ENCODE measurements around the gene SCRG1.

The SCRG1 gene

DNA sequence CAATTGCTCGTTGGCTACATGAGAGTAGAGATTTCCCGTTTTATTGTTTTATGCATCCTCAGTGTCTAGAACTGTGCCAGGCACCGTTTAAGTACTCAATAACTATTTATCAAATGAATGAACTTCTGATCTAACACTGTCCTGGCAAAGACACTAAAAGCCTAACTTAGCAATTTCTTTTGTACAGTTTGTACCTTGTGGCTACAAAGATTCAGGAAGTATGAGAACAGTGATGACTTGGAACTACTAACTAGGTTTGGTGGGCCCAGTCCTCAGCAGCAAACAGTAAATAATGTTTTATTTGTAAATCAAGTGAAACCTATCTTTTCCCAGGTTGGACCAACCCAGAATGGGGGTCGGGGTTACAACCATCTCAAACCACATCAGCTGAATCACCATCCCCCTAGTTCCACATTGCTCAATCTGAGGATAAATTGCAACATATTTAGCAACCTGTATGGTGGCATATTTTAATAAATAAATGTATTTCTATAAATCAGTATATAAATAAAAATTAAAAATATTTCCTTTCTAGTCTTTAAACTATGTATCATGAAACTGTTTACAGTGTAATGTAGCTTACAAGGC is 12.3 kb upstream of the SCRG1 start:
- DNase-seq (ENCODE audit: low read depth in 2 of 2): no peak

DNA sequence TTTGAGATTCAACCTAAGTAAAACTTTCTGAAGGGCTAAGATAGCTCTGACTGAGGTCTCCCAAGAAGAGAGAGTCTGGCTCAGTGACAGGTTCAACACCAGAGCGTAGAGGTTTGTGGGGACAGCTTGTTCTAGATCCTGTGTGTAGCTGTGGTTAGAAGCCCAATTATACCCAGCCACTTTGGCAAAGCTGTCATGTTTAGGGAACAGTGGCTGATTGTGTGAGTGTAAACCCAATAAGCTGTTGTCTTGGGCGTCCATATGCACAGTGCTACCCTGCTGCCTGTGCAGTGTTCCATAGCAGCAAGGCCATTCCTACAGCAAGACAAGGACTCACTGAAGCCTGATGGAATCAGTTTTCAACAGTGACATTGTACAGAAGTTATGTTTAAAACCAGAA is 11.2 kb upstream of the SCRG1 start:
- DNase-seq (ENCODE audit: low read depth in 2 of 2): no peak

DNA sequence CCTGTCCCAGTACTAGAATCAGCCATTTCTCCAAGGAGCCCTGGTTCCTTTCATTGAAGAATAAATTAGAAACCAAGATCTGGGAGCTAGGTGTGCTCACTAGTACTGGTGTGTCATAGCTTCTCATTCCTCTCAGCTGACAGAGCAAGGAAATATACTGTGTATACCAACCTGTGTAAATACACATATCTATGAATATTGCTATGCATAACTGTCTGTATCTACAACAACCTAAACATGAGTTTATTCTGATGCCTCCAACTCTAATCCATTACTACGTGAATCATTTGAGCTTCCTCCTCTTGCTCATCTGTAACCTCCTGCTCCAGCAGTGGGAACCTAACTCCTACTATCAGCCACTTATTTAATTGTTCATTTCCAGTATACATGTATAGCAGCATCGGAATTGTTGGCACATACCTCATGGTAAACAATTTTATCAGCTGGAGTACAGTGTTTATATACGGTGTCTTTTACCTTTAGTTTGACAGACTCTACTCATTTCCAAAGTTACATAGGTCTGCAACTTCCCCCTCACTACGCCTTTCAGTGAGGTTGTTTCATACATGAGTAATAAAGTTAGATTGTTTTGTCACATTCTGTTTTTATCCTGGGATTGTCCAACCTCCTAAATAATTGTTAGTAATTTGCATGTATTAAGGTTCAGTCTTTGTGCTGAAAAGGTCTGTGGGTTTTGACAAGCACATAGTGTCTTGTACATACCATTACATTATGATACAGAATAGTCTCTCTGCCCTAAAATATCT is 7.1 kb upstream of the SCRG1 start:
- no peak for DNase-seq (ENCODE audit: low read depth in 2 of 2)

DNA sequence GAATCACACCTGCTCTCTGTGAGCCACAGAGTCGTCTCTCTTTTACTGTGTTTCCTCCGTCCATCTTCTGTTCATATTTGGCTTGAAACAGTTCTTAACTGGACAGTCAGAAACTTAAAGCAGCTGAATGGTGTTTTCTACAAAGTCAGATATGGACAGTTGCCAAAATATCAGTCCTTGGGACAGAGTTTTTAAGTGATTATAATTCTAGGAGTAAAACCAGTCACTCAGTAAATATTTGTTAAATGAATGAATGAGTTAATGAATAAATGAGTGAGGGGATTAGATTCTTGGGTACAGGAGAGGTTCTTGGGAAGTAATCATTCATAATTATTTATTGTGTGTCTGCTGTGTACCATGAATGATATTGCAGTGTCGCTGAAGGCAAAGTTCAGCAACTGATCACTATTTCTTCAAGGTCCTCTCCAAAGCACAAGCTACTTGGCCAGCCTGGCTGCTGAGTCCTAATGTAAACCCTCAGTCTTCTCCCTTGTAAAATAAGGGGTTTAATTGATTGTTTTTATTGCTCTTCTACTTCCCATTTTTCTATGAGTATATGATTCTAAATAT is 5.5 kb upstream of the SCRG1 start:
- DNase-seq (ENCODE audit: low read depth in 2 of 2): no peak

DNA sequence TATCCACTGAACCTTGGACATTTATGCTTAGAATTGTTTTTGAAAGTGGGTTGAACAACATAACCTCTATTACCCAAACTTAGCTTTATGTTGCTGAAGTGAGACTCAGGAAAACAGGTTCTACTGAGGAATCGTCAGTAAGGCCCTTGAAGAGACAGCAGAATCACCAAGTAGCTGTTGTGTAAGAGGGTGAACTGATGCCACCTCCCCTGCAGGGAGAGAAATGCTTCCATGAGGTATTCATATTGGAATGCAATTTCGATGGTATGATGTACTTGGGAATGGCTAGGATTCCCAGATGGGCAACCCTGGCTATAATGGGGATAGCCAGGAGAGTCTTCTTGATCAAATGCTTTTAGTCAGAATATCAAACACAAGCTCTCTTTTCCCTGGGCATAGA is 4.1 kb upstream of the SCRG1 start:
- DNase-seq (ENCODE audit: low read depth in 2 of 2): no peak

DNA sequence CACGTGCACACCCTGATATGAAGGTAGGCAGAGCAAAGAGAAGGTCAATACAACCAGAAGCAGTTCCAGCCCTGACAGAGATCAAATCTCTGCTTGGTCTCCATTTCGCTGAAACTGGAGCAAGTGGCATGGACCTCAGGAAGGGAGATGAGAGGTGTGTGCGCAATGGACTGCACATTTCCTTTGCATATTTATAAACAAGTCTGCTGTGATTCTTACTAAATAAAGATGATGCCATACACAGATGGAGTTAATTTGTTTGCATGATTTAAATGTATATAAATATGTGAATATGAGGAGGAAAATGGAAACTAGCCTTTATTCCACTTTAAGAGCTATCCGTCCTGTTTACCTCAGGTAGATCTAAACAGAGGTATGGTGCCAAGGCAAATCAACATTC is 2.1 kb upstream of the SCRG1 start:
- DNase-seq (ENCODE audit: low read depth in 2 of 2): no peak

DNA sequence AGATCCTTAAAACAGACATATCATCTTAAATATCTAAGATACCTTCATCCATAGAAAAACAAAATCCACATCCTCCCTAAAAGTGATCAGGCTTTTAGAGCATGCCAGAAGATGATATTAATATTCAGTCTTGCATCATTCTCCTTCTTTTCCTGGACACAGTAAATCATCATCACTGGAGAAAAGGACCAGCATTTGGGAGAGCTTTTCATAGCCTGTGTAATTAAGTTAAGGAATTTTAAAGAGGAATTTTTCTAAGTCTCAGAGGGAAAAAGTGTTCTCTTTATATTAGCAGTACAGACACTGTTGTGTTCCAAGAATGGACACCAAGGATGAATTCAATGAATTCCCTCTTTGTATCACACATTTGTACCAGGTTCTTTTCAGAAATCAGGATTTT is 696 bp downstream of the SCRG1 start:
- no peak for DNase-seq (ENCODE audit: low read depth in 2 of 2)

DNA sequence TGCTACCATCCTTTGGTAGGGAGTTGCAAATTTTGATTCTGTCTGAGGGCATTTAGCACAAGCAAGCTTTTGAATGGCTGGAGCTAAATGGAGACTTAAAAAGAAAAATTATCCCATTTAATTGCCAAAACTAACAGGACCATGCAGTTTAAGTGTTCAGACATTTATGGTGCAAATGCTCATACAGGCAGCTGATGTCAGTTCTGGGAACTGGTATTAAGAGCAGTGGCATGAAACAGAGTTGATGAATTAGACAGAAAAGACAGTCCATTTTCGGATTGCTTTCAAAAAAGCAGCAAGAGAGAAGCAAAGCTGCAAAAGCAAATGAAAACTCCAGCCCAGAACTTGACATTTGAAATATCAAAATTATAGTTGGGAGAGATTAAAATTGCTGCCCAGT is 1.3 kb downstream of the SCRG1 start:
- no peak for DNase-seq (ENCODE audit: low read depth in 2 of 2)

DNA sequence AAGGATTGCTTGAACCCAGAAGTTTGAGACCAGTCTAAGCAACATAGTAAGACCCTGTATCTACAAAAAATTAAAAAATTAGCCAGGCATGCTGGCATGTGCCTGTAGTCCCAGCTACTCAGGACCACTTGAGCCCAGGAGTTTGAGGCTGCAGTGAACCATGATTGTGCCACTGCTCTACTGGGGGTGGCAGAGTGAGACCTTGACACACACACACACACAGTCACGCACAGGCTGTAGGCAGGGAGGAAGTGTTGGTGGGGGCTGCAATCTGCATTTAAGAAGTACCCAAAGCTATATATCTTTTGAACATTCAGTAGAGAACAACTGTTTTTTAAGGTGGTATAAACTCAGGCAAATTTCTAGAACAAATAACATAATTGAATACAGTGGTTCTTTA is 7.2 kb downstream of the SCRG1 start:
- no peak for DNase-seq (ENCODE audit: low read depth in 2 of 2)

DNA sequence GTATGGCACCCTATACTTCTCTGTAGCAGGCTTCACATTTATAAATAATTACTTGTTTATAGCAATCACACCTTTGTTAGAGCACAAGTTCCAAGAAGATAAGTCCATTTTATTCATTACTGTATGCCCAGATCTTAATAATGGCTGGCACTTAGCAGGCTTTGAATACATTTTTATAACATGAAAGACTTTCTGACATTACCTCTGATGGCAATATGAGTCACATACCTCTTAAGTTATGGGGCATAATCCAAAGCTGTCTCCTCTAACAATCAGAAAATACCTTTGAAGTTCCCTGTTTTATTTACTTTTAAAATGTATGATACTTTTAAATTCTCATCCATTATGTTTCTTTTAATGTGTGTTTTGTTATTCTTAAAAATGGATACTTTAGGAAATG is 12.2 kb downstream of the SCRG1 start:
- DNase-seq (ENCODE audit: low read depth in 2 of 2): no peak

DNA sequence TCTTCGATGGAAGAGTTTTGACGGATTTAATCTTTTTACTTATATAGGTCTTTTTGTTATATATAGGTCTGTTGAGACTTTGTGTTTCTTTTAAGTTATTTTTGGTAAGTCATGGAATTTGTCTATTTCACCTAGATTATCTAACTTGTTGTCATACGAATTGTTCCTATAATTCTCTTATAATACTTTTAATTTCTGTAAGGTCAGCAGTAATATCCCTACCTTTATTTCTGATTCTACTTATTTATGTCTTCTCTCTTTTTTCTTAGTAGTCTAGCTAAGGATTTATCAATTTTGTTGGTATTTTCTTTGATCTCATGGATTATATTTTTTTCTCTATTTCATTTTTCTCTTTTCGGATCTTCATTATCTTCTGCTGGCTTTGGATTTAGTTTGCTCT is 16.6 kb downstream of the SCRG1 start:
- no peak for DNase-seq (ENCODE audit: low read depth in 2 of 2)

DNA sequence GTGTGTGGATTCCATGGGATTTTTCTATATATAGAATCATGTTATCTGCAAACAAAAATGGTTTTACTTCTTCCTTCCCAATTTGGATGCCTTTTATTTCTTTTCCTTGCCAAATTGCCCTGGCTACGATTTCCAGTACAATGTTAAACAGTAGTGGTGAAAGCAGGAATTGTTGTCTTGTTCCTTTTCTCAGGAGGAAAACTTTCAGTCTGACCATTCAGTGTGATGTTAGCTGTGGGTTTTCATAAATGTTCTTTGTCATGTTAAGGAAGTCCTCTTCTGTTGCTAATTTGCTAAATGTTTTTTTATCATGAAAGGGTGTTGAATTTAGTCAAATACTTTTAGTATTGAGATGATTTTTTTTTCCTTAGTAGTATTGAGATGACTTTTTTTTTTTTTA is 17.3 kb downstream of the SCRG1 start:
- DNase-seq (ENCODE audit: low read depth in 2 of 2): no peak

DNA sequence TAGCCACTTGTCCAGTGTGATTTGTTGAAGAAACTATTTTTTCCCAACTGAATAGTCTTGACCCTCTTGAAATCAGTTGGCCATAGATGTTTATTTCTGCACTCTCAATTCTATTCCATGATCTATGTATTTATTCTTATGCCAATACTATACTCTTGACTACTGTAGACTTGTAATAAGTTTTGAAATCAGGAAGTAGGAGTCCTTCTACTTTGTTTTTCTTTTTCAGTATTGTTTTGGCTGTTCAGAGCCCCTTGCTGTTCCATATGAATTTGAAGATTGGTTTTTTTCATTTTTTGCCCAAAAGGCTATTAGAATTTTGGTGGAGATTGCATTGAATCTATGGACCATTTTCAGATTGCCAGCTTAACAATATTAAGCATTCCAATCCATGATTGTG is 17.9 kb downstream of the SCRG1 start:
- DNase-seq (ENCODE audit: low read depth in 2 of 2): no peak

DNA sequence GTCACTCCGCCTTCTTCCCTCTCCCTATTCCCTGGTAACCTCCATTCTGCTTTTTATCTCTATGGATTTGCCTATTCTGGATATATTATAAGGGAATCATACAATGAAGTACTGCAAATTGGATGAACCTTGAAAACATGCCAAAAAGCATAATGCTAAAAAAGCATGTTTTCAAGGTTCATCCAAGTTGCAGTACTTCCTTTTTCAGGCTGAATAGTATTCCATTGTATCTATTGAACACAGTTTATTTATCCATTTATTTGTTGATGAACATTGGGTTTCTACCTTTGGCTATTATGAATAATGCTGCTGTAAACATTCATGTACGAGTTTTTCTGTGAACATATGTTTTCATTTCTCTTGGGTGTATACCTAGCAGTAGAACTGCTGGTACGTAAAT is 19.0 kb downstream of the SCRG1 start:
- DNase-seq (ENCODE audit: low read depth in 2 of 2): no peak

DNA sequence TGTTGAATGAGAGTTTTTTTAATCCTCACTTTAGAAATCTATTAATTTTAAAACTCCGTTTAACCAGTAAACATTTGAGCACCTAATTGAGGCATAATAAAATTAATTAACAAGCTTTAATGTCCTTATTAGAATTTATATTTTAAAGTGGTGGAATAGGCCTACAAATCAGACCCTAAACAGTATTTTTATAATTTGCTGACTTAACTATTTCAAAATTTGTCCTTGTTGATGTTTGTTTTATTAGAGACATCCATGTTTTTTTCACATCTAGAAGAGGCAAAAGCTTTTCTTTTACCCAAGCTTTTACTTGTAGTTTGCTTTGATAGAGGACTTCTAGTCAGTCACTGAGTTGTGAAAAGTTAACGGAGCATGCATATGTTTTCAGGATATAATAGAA is 24.3 kb downstream of the SCRG1 start:
- DNase-seq (ENCODE audit: low read depth in 2 of 2): no peak

DNA sequence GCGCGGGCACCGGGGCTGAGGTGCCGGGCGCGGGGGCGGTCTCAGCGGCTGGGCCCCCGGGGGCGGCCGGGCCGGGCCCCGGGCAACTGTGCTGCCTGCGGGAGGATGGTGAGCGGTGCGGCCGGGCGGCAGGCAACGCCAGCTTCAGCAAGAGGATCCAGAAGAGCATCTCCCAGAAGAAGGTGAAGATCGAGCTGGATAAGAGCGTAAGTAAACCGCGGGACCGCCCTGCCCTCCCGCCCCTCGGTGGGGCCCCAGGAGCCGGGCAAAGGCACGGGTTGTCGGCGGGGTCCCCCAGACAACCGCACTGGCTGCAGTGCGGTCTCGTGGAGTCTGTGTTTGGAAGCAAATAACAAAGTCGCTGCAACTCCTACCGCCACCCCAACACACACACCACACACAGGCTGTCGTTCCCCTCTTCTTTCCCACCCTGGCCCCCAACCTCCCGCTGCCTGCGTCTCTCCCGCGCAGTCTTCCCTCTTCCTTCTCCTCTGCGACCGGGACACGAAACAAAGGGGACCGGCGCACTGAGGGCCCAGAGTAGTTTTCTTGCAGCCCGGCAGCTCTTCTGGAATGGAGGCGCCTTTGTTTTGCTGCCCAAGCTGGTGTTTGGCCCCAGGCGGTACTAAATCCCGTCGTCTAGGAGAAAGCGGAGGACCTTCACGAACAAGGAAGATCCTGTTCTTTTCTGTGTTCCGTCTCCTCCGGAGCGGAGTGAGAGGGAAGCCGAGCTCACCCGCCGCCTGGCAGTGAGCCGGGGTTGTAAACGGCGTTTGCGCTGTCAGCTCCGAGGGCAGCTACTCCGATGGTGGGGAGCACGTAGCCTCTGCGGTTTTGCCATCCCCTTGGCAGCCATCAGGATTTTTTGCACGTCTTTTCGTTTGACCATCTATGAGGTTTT is 27.4 kb downstream of the SCRG1 start:
- DNase-seq (ENCODE audit: low read depth in 2 of 2): peak in 1 of 2 donors; percentile 14

DNA sequence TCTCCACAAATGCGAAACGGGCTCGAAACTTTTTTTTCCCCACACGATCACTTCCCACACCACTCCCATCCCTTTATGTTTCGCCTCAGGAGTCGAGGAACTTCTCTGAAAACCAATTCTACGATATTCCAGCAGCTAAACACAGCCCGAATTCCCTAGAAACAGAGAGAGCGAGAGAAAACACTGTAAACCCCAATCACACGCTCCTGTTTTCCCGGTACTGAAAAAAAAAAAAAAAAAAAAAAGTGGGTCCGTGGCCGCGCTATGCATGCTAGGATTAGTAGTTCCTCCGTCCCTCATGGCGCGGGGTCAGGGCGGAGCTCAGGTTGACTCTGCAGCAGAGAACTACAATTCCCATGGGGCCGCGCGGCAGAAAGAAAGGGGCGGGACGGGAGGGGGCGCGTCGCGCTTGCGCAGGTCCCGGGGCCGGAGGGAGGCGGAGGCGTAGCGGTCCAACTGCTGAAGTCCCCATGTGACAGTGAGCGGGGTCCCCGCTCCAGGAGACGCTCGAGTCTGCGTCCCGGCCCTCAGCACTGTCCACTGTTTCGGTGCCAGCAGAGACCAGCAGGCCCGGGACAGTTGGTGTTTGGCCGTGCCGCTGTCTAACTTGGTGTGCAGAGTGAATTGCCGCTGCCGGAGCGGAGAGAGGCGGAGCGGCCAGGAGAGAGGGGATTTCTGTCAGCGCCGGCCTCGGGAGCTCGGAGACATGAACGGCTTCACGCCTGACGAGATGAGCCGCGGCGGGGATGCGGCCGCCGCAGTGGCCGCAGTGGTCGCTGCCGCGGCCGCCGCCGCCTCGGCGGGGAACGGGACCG is 28.2 kb downstream of the SCRG1 start, which contains the start of gene SAP30:
Gene SAP30, plus strand, starts transcription at position 478 of the 815 bp plus-strand sequence. Its CDS starts 229 bp downstream, at position 707.
- DNase-seq (ENCODE audit: low read depth in 2 of 2): peak; percentile 92 to 93

DNA sequence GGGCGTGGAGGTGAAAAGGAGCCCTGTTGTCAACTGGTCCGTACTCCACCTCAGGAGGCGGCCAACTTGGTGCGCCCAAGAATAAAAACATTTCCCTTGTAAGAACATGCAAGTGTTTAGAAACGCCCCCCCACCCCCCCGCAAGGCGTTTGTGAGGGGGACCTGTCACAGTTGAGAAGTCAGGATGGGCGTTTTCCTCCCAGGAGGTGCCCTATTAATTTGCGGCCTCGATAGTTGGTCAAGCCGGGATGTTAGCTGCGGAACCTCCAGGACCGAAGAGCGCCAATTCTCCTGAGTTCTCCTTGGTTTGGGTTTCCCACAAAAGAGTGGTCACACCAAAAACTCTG is 28.8 kb downstream of the SCRG1 start:
- peak; percentile 40 to 44 for DNase-seq (ENCODE audit: low read depth in 2 of 2)

DNA sequence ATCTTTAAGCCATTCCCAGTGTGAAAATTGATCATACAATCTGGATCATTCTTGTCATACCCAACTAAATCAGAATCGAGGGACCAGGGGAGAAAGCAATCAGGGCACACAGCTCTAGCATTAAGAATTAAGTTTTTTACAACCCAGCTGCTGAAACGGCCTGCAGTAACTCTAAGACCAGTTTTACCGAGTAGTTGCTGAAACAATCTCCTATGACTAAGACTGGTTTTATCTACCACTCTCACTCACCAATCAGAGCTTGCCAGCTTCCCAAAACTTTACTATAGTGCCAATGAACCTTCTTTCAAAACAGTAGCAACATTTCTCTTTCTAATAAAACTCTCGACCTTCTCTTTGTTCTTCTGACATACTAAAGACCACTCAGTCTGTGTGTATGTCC is 31.0 kb downstream of the SCRG1 start:
- no peak for DNase-seq (ENCODE audit: low read depth in 2 of 2)

DNA sequence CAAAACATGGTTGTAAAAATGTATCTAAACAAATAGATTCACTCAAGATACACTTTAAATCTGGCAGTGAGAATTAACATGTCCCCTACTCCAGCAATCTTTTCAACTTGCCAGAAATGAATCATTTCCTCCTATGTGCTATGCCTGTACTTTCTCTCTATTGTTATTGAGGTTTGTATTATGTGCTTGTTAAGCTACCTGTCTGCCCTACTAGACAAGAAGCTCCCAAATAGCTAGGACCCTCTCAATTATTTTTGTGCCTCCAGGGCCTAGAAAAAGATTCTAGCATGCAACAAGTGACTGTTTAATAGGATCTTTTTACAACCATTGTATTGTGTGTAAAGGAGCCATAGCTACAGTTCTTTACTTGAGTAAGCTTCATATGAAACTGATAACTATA is 31.6 kb downstream of the SCRG1 start:
- DNase-seq (ENCODE audit: low read depth in 2 of 2): no peak

DNA sequence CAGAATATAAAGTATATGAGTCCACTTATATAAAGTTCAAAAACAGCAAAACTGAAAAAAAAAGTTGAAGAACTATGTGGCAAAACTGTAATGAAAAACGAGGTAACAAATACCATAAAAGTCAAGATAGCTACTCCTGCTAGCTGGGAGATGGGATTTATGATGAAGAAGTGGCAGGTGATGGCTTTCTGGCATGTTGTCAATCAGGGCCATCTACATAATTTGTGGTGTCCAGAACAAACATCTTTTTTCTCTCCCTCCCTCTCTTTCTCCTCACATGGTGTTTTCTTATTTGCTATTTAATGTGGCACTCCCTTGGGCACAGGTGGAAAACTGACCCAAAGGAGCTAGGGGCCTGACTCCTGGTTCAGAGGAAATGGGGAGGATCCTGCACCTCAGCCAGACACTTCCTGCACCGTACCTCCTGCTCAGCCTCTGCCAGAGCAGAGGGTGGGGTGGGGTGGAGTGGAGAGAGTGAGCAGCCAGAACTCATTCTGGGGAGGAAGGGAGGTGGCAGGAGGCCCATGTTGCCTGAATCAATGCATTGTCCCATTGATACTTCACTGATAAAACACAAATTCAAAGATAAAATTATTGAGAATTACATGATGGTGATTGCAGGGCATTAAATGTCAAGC is 33.4 kb downstream of the SCRG1 start:
- DNase-seq (ENCODE audit: low read depth in 2 of 2): no peak

Measured in stimulated activated CD4-positive, alpha-beta T cell treated with anti-CD3 and anti-CD28 coated beads, Interleukin-15, amount 100 ng/mL, for 48 hours (primary cell).